H1 (cell line): Measurements from ENCODE around the gene SMAD1.

ENCODE experiments used
- POLR2A ChIP-seq, 2 experiments: IDR thresholded peaks; 1 replicate in 1 of 2; 2 replicates in 1 of 2; pipeline ENCODE4 v1.6.1; 2011; ENCODE audit warnings: low read depth in 2 of 2, low read length in 2 of 2, mild to moderate bottlenecking in 2 of 2; ENCODE audit errors: control extremely low read depth in 1 of 2
- TF ChIP-seq, protein P1 (sequence below), 3 experiments: IDR thresholded peaks; 1 replicate in 2 of 3; 2 replicates in 1 of 3; pipeline versions ENCODE4 v1.5.1 to v1.6.1; 2011; ENCODE audit warnings: low read length in 3 of 3, mild to moderate bottlenecking in 3 of 3, inconsistent platforms in 2 of 3, low read depth in 1 of 3, moderate library complexity in 1 of 3; ENCODE audit not compliant: insufficient read depth in 1 of 3; ENCODE audit errors: control extremely low read depth in 1 of 3

DNA sequence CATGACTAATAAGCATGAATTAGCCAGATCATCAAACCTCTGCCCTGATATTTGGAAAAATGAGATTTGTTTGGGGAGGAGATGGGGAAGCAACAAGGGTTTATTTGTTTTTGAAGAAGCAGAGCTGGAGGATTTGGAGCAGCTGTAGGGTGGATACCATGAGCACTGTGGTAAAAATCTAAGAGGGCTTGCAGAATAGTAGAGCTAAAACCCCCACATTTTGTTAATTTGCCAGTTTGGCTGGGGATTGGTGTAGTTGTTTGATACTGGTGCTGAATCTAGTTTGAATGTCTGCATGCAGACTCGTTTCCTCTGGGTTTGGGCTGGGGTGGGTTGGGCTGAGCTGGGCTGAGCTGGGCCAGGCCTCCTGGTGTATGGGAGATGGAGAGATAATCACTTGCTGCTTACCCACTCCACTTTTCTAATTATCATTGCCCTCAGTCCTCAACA lies 43.7 kb downstream of the SMAD1 start:
- TF ChIP-seq, protein P1, sequence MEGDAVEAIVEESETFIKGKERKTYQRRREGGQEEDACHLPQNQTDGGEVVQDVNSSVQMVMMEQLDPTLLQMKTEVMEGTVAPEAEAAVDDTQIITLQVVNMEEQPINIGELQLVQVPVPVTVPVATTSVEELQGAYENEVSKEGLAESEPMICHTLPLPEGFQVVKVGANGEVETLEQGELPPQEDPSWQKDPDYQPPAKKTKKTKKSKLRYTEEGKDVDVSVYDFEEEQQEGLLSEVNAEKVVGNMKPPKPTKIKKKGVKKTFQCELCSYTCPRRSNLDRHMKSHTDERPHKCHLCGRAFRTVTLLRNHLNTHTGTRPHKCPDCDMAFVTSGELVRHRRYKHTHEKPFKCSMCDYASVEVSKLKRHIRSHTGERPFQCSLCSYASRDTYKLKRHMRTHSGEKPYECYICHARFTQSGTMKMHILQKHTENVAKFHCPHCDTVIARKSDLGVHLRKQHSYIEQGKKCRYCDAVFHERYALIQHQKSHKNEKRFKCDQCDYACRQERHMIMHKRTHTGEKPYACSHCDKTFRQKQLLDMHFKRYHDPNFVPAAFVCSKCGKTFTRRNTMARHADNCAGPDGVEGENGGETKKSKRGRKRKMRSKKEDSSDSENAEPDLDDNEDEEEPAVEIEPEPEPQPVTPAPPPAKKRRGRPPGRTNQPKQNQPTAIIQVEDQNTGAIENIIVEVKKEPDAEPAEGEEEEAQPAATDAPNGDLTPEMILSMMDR (IDR thresholded peaks at IDR 0.05; ENCODE audit: control extremely low read depth in 1 of 3, insufficient read depth in 1 of 3, low read depth in 1 of 3, low read length in 3 of 3), result no peak
- TF ChIP-seq POLR2A (IDR thresholded peaks at IDR 0.05; ENCODE audit: control extremely low read depth in 1 of 2, low read depth in 2 of 2, low read length in 2 of 2), result no peak
